ENCODE measurements around the gene IVL. TPM values are rescaled to one million over a fixed set of nuclear protein-coding genes. Genes with fewer than 3 reads are reported as not detected.

IVL gene
- total RNA-seq, 6 experiments from 2014 or later = not detected

GRCh38 chr1:152904688-152905440, 3.5 kb upstream of the IVL start:
- Mint-ChIP-seq H3K9me3 (peaks cover 21% of the 10 kb centered on the region), H3K36me3 (ENCODE audit: low read depth) (peaks cover 4% of the 10 kb centered on the region; the same call in 1 of the 2 replicates)
- no peak for TF ChIP-seq CTCF (IDR thresholded peaks at IDR 0.05)

DNA sequence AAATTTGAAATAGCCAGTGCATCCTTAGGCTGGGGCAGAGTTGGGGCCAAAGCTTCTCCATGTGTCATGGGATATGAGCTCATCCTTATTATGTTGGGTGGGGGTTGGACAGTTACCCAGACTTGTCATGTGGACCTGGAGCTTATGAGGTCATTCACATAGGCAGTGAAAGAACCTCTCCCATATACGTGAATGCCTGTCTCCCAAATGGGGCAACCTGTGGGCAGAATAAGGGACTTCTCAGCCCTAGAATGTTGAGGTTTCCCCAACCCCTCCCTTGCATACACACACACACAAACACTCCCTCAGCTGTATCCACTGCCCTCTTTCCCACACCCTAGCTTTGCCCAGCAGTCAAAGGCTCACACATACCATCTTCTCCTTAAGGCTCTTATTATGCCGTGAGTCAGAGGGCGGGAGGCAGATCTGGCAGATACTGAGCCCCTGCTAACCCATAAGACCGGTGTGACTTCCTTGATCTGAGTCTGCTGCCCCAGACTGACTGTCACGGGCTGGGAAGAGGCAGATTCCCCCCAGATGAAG, 2.3 kb upstream of the IVL start:
- peak overlapping the region; percentile 87 for H3K27ac Mint-ChIP-seq
- no peak for TF ChIP-seq CTCF (IDR thresholded peaks at IDR 0.05)
- peaks cover 37% of the 10 kb centered on the region; the same call in 1 of the 2 replicates for H3K4me1 Mint-ChIP-seq (ENCODE audit: low read depth)
- peaks cover 6% of the 10 kb centered on the region for H3K27me3 Mint-ChIP-seq (ENCODE audit: insufficient read depth)
- H3K36me3 Mint-ChIP-seq (ENCODE audit: low read depth) = peaks cover 7% of the 10 kb centered on the region; the same call in 1 of the 2 replicates
- peak; percentile 86 for DNase-seq
- H3K4me3 Mint-ChIP-seq = peak overlapping the region; percentile 36; the same call in 1 of the 2 replicates
- H3K9me3 Mint-ChIP-seq = peaks cover 17% of the 10 kb centered on the region

More at GRCh38 chr1:152904688-152905440, 3.5 kb upstream of the IVL start:
- DNase-seq = no peak
- H3K27ac Mint-ChIP-seq = peak overlapping the region; percentile 87; the same call in 1 of the 2 replicates
- H3K27me3 Mint-ChIP-seq (ENCODE audit: insufficient read depth) = peaks cover 2% of the 10 kb centered on the region
- H3K4me1 Mint-ChIP-seq (ENCODE audit: low read depth) = peaks cover 37% of the 10 kb centered on the region; the same call in 1 of the 2 replicates
- H3K4me3 Mint-ChIP-seq = no peak overlapping the region; the same call in 1 of the 2 replicates

GRCh38 chr1:152909206-152909605, 860 bp downstream of the IVL start:
- Mint-ChIP-seq H3K4me1 (ENCODE audit: low read depth) (peaks cover 37% of the 10 kb centered on the region; the same call in 1 of the 2 replicates), H3K27me3 (ENCODE audit: insufficient read depth) (peaks cover 8% of the 10 kb centered on the region), H3K36me3 (ENCODE audit: low read depth) (peaks cover 7% of the 10 kb centered on the region; the same call in 1 of the 2 replicates), H3K9me3 (peaks cover 14% of the 10 kb centered on the region), H3K4me3 (no peak overlapping the region), H3K27ac (no peak overlapping the region)
- TF ChIP-seq CTCF (IDR thresholded peaks at IDR 0.05) = no peak
- no peak for DNase-seq

- H3K36me3 Mint-ChIP-seq (ENCODE audit: low read depth) = peaks cover 7% of the 10 kb centered on the region; the same call in 1 of the 2 replicates
- H3K4me1 Mint-ChIP-seq (ENCODE audit: low read depth) = peaks cover 8% of the 10 kb centered on the region; the same call in 1 of the 2 replicates
- H3K9me3 Mint-ChIP-seq = peaks cover 14% of the 10 kb centered on the region
- peaks cover 11% of the 10 kb centered on the region for H3K27me3 Mint-ChIP-seq (ENCODE audit: insufficient read depth)
- TF ChIP-seq CTCF (IDR thresholded peaks at IDR 0.05) = no peak
- no peak overlapping the region for H3K27ac Mint-ChIP-seq
- no peak for DNase-seq
- H3K4me3 Mint-ChIP-seq = no peak overlapping the region
Observed at GRCh38 chr1:152912471-152912870, 4.1 kb downstream of the IVL start.

DNA sequence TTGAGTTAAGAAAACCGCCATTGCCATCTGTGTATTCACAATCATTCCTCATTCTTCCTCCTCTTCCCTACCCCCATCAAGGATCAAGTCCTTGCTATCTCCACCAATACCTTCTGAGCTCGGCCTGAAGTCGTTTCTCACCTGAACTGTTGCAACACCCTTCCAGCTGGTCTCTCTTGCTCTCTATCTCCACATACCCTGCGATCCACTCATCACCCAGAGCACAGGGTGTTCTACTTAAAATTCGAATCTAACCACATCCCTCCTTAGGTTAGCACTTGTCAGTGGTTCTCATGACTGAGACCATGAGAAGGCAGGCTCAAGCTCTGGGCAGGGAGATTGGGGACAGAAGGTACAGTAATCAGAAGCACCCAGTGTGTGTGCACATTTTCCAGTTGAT, 4.6 kb downstream of the IVL start:
- no peak overlapping the region for H3K27ac Mint-ChIP-seq

More for the DNA sequence above, 4.6 kb downstream of the IVL start:
- H3K4me3 Mint-ChIP-seq = no peak overlapping the region
- peaks cover 7% of the 10 kb centered on the region; the same call in 1 of the 2 replicates for H3K36me3 Mint-ChIP-seq (ENCODE audit: low read depth)
- H3K9me3 Mint-ChIP-seq = peaks cover 14% of the 10 kb centered on the region
- H3K27me3 Mint-ChIP-seq (ENCODE audit: insufficient read depth) = peaks cover 11% of the 10 kb centered on the region
- TF ChIP-seq CTCF (IDR thresholded peaks at IDR 0.05) = no peak
- H3K4me1 Mint-ChIP-seq (ENCODE audit: low read depth) = peaks cover 4% of the 10 kb centered on the region; the same call in 1 of the 2 replicates
- DNase-seq = no peak
